Astrocyte (in vitro differentiated cells and primary cell): Measurements from ENCODE around the gene DYNLT2B.

Experiments used
- EZH2 ChIP-seq: IDR thresholded peaks from 2 replicates; pipeline ENCODE4 v1.6.1; 2012; ENCODE audit warnings: mild to moderate bottlenecking, low read length, inconsistent platforms; ENCODE audit not compliant: insufficient read depth
- TF ChIP-seq, protein P1 (sequence below): IDR thresholded peaks from 2 replicates; pipeline ENCODE4 v1.5.1; 2011; ENCODE audit warnings: low read depth, mild to moderate bottlenecking, inconsistent platforms, low read length, moderate library complexity; ENCODE audit not compliant: insufficient read depth

DNA sequence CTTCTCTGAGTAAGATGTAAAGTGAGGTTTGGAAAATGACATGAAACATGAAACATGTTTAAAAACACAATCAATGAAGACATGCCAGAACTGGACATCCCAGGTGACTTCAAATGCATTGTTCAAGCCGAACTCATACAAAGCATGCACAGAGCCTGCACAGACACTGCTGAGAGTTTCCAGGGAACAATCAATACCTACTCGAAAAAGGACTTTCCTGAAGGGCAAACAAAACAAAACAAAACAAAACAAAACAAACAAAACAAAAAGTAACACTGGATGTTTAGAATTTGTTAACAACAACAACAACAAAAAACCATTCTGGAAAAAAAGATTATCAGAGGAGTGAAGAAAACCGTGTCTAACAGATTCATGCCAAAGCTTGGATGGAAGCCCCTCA is 30.7 kb upstream of the DYNLT2B start:
- TF ChIP-seq, protein P1, sequence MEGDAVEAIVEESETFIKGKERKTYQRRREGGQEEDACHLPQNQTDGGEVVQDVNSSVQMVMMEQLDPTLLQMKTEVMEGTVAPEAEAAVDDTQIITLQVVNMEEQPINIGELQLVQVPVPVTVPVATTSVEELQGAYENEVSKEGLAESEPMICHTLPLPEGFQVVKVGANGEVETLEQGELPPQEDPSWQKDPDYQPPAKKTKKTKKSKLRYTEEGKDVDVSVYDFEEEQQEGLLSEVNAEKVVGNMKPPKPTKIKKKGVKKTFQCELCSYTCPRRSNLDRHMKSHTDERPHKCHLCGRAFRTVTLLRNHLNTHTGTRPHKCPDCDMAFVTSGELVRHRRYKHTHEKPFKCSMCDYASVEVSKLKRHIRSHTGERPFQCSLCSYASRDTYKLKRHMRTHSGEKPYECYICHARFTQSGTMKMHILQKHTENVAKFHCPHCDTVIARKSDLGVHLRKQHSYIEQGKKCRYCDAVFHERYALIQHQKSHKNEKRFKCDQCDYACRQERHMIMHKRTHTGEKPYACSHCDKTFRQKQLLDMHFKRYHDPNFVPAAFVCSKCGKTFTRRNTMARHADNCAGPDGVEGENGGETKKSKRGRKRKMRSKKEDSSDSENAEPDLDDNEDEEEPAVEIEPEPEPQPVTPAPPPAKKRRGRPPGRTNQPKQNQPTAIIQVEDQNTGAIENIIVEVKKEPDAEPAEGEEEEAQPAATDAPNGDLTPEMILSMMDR, result no peak
- TF ChIP-seq EZH2, result no peak
